T1000 (cell line): ENCODE measurements around the gene LMX1A.

ENCODE experiments used
- DNase-seq: peaks from one replicate; lab custom pipeline; 2025; ENCODE audit warnings: mixed read lengths; lab: John Stamatoyannopoulos, UW

LMX1A gene

DNA sequence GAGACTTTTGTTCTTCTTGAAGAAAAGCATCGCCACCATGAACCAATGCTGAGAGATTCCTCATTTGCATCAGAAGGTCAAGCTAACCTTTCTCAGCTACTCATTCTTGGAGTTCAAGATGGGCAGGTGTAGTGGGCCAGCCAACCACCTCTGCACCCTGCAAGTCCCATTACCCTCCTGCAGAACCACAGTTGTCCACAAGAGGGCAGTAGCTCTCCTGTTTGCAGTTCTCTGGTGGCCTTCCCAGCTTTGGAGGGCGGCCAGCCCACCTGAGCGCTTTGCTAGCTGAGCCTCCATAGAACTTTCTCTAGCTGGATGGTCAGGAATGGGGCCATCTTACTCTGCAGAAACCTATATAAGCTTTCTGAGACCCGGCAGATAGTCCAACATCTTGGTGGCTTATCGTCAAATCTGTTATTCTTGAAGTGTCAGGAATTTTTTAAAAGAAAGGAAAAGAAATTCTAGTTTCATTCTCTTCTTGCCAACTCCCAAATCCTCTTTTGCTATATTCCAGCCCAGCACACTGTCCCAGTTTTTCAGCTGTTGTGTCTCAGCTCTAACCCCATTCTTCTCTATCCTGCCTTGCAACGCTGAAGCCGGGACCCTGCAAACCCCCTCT, 11.0 kb upstream of the LMX1A start:
- no peak for DNase-seq

- no peak for DNase-seq
Observed at GRCh38 chr1:165365341-165365740, 8.8 kb upstream of the LMX1A start.

DNA sequence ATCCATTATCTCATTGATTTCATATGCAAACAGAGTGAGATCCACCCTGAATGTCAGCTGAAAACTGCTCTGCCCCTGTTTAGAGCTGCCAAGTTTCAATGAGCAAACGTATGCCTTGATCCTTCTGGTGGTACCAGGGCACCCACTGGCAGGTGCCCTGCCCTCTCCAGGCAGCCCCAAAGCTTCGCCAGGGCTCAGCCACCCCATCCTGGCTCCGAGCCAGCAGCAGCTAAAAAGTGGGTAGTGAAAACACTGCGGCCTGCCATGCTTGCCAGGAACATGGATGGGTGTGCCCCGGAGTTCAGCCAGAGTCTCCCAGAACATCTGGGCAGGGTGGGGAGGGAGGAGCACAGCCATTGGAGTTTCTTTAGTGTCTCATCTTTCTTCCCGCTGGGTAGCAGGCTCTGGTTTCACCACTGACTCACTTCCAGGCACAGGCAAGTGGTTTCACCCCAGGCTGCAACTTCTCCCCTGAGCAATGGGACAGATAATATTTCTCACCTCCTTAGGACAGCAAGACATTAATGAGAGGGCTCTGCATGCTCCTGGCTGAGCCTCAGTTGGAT, 8.1 kb upstream of the LMX1A start:
- no peak for DNase-seq

DNA sequence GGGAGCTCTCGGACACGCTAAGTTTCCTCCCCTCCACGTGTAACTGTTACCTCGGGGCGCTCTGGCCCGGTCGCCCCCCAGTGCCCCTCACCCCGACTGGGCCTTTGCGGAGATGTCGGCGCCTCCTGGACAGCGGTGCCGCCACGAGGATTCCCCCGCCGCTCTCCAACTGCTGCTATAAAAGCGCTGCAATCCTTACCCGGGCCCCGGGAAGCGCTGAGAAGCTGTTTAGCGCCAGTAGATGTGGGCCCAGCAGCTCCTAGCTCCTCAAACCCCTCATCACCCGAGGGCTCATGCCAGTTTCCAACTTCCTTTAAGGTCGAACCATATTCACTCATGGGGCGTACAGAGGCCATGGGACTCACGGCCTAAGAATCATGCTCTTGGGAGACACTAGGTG, 361 bp upstream of the LMX1A start:
- no peak for DNase-seq

DNA sequence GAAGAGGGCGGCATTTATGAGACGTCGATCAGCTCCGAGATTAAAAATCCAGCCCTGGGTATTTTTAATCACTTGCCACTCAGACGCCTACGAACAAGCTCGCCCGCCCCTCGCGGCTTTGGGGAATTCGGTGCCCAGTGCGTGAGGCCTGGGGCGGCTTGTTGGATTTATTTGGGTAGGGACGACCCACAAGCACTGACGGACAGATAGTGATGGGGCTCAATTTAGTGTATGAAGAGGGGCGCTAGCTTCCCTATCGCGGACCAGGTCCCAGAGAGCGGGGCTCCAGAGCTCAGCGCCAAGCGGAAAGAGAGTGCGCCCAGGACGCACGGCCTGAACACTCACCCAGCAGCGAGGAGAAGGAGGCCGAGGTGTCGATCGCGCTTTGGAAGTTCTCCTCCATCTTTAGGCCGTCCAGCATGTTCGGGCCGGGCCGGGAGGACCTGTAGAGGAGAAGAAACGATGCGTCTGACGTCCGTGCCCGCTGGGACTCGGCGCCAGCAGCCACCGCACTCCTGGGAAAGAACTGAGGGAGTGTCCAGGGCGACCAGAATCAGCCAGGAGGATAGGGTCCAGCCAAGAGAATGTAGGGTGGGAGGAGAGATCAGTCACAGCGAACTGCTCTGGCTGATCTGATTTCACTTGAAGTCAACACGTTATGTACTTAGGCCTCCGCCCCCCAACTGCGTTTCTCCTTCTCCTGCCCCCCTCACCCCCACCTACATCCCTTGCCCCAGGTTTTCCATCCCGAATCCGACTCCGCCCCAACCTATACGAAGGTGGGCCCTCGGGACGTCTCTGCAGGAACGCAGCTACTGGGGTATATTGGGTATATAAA, 1.2 kb downstream of the LMX1A start:
- DNase-seq = no peak

DNA sequence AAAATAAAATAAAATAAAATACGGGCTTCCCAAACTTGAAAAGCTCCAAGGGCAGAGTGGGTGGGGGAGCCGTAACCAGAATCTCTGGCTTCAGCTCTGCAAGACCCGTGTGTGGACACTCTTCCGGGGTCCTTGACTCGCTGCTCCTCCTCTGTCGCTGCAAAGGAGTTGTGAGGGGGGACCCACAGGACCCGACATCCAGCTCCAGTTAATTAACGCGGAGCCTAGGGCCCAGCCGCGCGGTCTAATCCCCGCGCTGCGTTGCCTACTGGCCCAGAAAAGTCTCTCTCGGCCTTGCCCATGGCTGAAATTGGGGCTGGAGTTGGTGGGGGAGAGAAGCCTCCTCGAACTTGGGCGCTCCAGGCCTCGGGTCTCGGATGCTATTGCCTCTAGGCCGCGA, 1.8 kb downstream of the LMX1A start:
- DNase-seq = no peak

- no peak for DNase-seq
Observed at GRCh38 chr1:165353731-165354671, 2.5 kb downstream of the LMX1A start.

GRCh38 chr1:165352442-165353293, 3.8 kb downstream of the LMX1A start:
- DNase-seq = no peak

GRCh38 chr1:165351863-165352441, 4.6 kb downstream of the LMX1A start:
- no peak for DNase-seq

DNA sequence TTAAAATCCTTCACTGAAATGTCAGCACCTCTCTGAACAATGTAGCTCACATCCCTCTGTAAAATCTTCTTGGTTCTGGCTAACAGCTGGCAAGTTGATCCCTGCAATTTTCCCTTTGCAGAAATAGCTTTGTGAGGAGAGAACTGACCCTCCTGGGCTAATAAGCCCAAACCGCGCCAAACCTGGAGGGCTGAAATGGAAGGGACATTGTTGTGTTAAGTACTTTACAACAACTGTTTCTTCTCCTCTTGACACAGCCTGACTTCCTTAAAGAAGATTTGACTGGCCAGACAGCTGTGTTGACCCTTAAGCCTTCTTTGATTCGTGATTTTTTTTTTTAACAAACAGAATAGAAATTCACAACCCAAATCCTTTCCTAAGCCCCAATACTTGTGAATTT, 5.7 kb downstream of the LMX1A start:
- DNase-seq = no peak

- no peak for DNase-seq
Observed at GRCh38 chr1:165345502-165345901, 11.0 kb downstream of the LMX1A start.

DNA sequence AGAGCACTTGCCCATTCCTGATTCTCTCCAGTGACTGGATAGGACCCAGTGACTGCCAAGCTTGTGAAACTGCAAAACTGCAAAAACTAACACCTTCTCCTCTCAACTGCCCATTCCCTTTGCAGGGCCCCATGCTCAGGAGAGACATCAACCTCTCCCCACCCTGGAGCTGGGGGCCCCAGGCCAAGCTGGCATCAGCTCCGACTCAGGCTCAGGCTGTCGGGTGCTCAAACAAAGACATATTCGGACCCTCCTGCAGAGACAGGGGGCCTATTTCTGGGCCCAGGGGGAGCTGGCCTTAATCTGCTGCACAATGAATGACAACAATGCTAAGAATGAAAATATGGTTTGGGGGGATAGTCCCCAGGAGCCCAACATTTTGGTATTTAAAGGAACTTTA, 11.8 kb downstream of the LMX1A start:
- DNase-seq = no peak

- no peak for DNase-seq
Observed at GRCh38 chr1:165344198-165344597, 12.3 kb downstream of the LMX1A start.

GRCh38 chr1:165342587-165342986, 13.9 kb downstream of the LMX1A start:
- DNase-seq = no peak

DNA sequence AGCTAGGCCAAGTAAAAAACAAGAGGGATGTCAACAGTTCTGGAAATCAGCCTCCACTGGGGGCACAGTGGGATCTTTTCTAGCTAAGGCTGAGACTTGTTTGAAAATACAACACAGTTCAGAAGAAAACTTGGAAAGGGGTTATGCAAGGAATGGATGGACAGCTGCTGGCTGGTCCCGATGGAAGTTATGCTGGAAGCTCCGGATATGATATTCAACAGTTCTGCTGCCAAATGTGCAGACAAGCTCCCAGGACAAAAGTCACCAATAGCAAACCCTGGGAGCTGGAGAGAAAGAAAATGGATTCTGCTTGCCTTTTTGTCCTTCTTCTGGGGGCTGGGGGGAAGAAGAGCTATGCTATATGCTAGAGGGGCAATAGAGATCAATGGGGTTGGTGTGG, 14.3 kb downstream of the LMX1A start:
- DNase-seq = no peak

GRCh38 chr1:165339164-165339563, 17.4 kb downstream of the LMX1A start:
- DNase-seq = no peak

DNA sequence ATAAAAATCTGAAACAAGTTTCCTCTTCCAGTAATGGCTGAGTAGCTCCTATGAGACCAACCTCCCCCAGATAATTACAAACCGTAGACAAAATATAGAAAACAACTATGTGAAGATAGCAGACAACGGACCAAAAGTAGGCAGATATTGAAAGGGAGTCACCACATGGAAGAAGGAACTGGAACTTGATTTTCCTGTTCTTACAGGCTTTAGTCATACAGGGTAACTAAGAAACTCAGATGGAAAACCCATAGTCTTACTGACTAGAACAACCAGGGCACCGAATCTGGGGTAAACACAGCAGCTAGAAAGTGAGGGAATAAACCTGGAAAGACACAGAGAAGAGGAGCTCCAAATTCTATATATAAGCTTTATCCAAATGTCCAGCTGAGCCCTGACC, 26.0 kb downstream of the LMX1A start:
- no peak for DNase-seq

GRCh38 chr1:165329104-165329503, 27.4 kb downstream of the LMX1A start:
- DNase-seq = no peak

DNA sequence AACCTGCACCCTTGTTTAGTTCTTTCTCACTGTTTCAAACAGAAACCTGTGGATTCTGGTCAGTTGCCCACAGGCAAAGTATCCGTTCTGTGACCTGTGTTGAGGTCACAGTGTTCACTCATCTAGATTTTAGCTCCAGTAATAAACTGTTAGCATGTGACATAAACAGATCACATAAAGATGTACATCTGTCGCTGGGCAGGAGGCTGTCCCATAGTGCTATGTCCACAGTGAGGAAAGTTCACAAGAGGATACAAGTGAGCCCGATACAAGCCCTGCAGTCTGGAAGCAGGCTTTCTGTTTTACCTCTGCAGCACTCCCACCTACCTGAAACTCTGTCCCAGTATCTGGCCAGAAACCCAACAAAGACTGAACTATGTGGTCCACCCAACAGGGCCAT, 28.4 kb downstream of the LMX1A start:
- DNase-seq = no peak

DNA sequence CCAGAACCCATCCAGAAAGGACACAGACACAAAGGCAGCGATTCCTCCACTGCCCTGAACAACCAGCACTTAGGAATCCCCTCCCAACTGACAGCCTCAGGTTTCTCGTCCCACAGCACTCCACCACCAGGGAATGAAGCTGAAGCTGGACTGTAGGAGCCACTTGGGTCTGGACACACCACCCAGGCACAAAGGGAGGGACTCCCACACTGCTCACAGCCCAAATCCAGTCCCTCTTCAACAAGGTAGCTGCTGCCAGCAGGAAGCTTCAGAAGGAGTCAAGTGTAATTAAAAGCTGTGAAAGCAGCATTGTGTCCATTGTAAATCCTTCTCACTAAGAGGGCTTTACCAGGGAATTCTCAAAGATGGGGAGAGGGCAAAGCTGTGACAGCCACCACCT, 29.0 kb downstream of the LMX1A start:
- DNase-seq = no peak
